OCI-LY7 (cell line): ENCODE measurements around the gene TMEM212. TPM values are rescaled to one million over a fixed set of nuclear protein-coding genes. Genes with fewer than 3 reads are reported as not detected.

ENCODE experiments used
- BruUV-seq: library from RNA; stranded (reverse); fragments of 400-500 nt; replicated peaks from 2 replicates; lab custom pipeline; 2021; lab: Mats Ljungman, UMichigan
- CTCF ChIA-PET: fragments of 300-600 bp; sonication (Branson Sonifier 250); formaldehyde crosslinking; loops from one replicate; lab custom pipeline; 2022; ENCODE audit warnings: antibody characterized with exemption; ENCODE audit not compliant: unreplicated experiment; lab: Charles Lee
- POLR2A ChIA-PET: fragments of 300-600 bp; sonication (Branson Sonifier 250); formaldehyde crosslinking; loops from one replicate; lab custom pipeline; 2022; ENCODE audit warnings: antibody characterized with exemption; lab: Charles Lee
- DNase-seq: peaks from one replicate; pipeline ENCODE4 v3.0.0-alpha.2; 2015; ENCODE audit warnings: low spot score
- H2AFZ ChIP-seq: fragments of 200-600 bp; sonication (generic), shearing (Covaris generic); 2 replicates; pipeline ENCODE4 v1.6.1; 2014; ENCODE audit warnings: mild to moderate bottlenecking, antibody characterized with exemption, low read length, moderate library complexity
- H3K27ac ChIP-seq: fragments of 200-600 bp; sonication (generic); 2 replicates; pipeline ENCODE4 v1.5.1; 2014; ENCODE audit warnings: mixed run types, low read depth, mild to moderate bottlenecking, moderate library complexity, low read length, inconsistent platforms; ENCODE audit not compliant: poor library complexity, severe bottlenecking
- H3K36me3 ChIP-seq: fragments of 200-600 bp; sonication (generic); 2 replicates; pipeline ENCODE4 v1.6.1; 2014; ENCODE audit warnings: mild to moderate bottlenecking, antibody characterized with exemption, low read length, moderate library complexity, mixed read lengths; ENCODE audit not compliant: insufficient read depth
- H3K4me1 ChIP-seq: fragments of 200-600 bp; sonication (generic); 2 replicates; pipeline ENCODE4 v1.5.1; 2014; ENCODE audit warnings: mild to moderate bottlenecking, low read length; ENCODE audit not compliant: insufficient read depth, poor library complexity, severe bottlenecking
- H3K4me2 ChIP-seq: fragments of 200-600 bp; sonication (generic); 2 replicates; pipeline ENCODE4 v1.6.1; 2014; ENCODE audit warnings: mild to moderate bottlenecking, low read length
- H3K4me3 ChIP-seq: fragments of 200-600 bp; sonication (generic); 2 replicates; pipeline ENCODE4 v1.5.1; 2014; ENCODE audit warnings: mild to moderate bottlenecking, low read depth, low read length; ENCODE audit not compliant: poor library complexity, severe bottlenecking
- H3K79me2 ChIP-seq: fragments of 200-600 bp; sonication (generic); 2 replicates; pipeline ENCODE4 v1.6.1; 2016; ENCODE audit warnings: low read depth, mild to moderate bottlenecking, low read length, moderate library complexity, mixed read lengths; ENCODE audit not compliant: insufficient read depth
- H3K9me2 ChIP-seq: fragments of 200-600 bp; sonication (generic); 2 replicates; pipeline ENCODE4 v1.6.1; 2016; ENCODE audit warnings: mild to moderate bottlenecking, low read length, mixed read lengths; ENCODE audit not compliant: insufficient read depth
- H3K9me3 ChIP-seq: fragments of 200-600 bp; sonication (generic); 2 replicates; pipeline ENCODE4 v1.6.1; 2014; ENCODE audit warnings: mild to moderate bottlenecking, mixed run types, low read length, mixed read lengths
- H4K20me1 ChIP-seq: fragments of 200-600 bp; sonication (generic); 2 replicates; pipeline ENCODE4 v1.6.1; 2014; ENCODE audit warnings: mild to moderate bottlenecking, antibody characterized with exemption, low read length, moderate library complexity, mixed read lengths; ENCODE audit not compliant: insufficient read depth
- CTCF ChIP-seq: fragments of 200-600 bp; sonication (generic); conservative IDR thresholded peaks from 2 replicates; pipeline ENCODE4 v1.5.1; 2014; ENCODE audit warnings: mild to moderate bottlenecking, antibody characterized with exemption, low read length, moderate library complexity, mixed read lengths
- EZH2phosphoT487 ChIP-seq: fragments of 200-600 bp; sonication (generic); IDR thresholded peaks from 2 replicates; pipeline ENCODE4 v1.6.1; 2018; ENCODE audit warnings: low read depth, borderline replicate concordance, mild to moderate bottlenecking, mixed run types, antibody characterized with exemption, low read length, moderate library complexity, mixed read lengths
- intact Hi-C: fragments of 100-400 bp; cut with micrococcal nuclease; formaldehyde crosslinking; loops from one replicate; pipeline ENCODE4 v1.10.0; 2022; ENCODE audit not compliant: unreplicated experiment
- total RNA-seq, 2 experiments: library from RNA; depleted of rRNA in 1 of 2; stranded (reverse); fragments of >200 nt in 1 of 2; shearing (Covaris generic) in 1 of 2; gene quantifications; 2 replicates each; pipeline ENCODE4 v1.2.3, GENCODE V29; 2014 to 2022

TMEM212 gene
- total RNA-seq, 2 experiments from 2014 or later = not detected

- Histone ChIP-seq H3K27ac (no peak overlapping the region), H3K9me2 (no peaks in the 10 kb centered on the region), H4K20me1 (no peaks in the 10 kb centered on the region), H2AFZ (no peak overlapping the region), H3K4me3 (no peak overlapping the region), H3K9me3 (peaks cover 2% of the 10 kb centered on the region; the same call in 1 of the 2 replicates), H3K79me2 (no peaks in the 10 kb centered on the region), H3K4me1 (no peaks in the 10 kb centered on the region), H3K36me3 (no peaks in the 10 kb centered on the region), H3K4me2 (no peak overlapping the region)
- CTCF ChIA-PET = no interaction called here
- no peak for TF ChIP-seq EZH2phosphoT487
- no peak for TF ChIP-seq CTCF
- BruUV-seq = no TSS peak
- POLR2A ChIA-PET = no interaction called here
- intact Hi-C loops = no loop called here
- no peak for DNase-seq
Observed at GRCh38 chr3:171860830-171861535, 17.8 kb downstream of the TMEM212 start.

GRCh38 chr3:171862392-171862791 lies 19.2 kb downstream of the TMEM212 start:
- Histone ChIP-seq H3K79me2 (no peaks in the 10 kb centered on the region), H3K36me3 (no peaks in the 10 kb centered on the region), H3K9me2 (no peaks in the 10 kb centered on the region), H3K4me2 (no peak overlapping the region), H4K20me1 (no peaks in the 10 kb centered on the region), H2AFZ (no peak overlapping the region), H3K9me3 (no peaks in the 10 kb centered on the region), H3K27ac (no peak overlapping the region), H3K4me1 (no peaks in the 10 kb centered on the region), H3K4me3 (no peak overlapping the region)
- intact Hi-C loops = no loop called here
- no peak for DNase-seq
- POLR2A ChIA-PET = no interaction called here
- CTCF ChIA-PET = no interaction called here
- TF ChIP-seq EZH2phosphoT487 (no peak), CTCF (no peak)
- no TSS peak for BruUV-seq

GRCh38 chr3:171862993-171863521 lies 19.9 kb downstream of the TMEM212 start:
- H3K4me3 ChIP-seq = no peak overlapping the region
- no peaks in the 10 kb centered on the region for H3K9me2 ChIP-seq
- no peaks in the 10 kb centered on the region for H4K20me1 ChIP-seq
- no peaks in the 10 kb centered on the region for H3K9me3 ChIP-seq
- no peak for DNase-seq
- CTCF ChIA-PET = no interaction called here
- H3K79me2 ChIP-seq = no peaks in the 10 kb centered on the region
- POLR2A ChIA-PET = no interaction called here
- BruUV-seq = no TSS peak
- no peak overlapping the region for H2AFZ ChIP-seq
- no peak for TF ChIP-seq EZH2phosphoT487
- no peak for TF ChIP-seq CTCF
- H3K4me2 ChIP-seq = no peak overlapping the region
- no peaks in the 10 kb centered on the region for H3K36me3 ChIP-seq
- intact Hi-C loops = no loop called here
- H3K27ac ChIP-seq = no peak overlapping the region
- no peaks in the 10 kb centered on the region for H3K4me1 ChIP-seq
